HG02885 (cell line): ENCODE results near the gene NKPD1.

Experiments
- ATAC-seq: cut with Tn5 transposase; IDR thresholded peaks from one replicate; pipeline ENCODE4 v1.9.1; 2021; ENCODE audit warnings: mild to moderate bottlenecking; ENCODE audit not compliant: unreplicated experiment, poor library complexity

NKPD1 gene

DNA sequence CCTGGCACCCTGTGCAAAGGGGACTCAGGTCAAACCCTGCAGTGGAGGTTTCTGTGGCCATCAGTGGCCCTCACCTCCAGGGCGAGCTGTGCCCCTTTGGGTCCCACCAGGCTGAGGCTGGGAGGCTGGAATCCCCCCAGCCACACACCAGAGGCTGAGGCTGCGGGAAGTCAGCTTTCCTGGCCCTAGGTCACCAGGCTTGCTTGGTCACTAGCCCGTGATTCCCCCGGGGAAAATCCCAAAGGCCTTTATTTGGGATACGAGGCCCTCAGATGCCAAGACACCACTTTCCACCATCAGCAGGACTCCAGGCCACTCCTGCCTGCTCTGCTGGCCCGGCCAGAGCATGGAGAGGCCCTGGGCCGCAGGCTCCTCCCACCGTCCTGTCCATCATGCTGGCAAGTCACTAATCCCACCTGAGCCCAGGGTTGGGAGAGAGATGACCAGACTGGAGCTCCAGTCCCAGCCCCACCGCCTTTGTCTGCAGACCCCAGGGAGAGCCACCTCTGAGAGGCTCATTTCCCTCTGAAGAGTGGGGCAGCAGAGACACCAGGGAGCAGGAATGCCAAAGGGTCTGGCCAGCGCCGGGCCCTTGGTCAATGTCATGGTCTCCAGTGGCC, 4.7 kb downstream of the NKPD1 start:
- ATAC-seq = no peak

DNA sequence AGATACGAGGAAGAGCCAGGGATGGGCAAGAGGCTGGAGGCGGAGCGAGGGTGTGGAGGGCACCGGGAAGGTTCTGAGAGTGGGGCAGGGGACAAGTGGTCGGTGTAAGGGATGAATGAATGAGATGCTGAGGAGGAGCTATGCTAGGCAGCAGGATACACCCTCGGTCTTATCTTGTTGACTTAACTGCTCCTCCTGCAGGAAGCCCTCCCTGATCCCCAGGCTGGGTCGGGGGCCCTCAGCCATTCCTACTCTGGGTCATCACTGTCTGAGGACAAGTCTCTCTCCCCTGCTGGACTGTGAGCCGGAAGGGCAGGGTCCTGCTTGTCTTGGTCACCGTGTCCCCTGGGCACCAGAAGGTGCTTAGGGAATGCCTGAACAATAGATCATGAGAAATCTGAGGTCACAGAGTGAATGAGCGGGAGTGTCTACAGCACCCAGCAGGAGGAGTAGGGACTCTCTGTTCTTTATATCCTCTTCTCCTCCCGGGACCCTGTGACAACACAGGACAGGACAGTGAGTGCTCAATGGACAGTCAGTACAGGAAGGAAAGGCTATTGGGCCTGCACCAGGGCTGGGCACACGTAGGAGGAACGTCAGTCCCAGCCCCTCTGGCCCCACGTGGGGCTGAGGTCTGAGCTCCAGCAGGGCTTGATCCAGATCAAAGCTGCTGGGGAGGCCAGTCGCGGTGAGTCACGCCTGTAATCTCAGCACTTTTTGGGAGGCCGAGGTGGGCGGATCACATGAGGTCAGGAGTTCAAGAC, 6.5 kb downstream of the NKPD1 start:
- no peak for ATAC-seq

DNA sequence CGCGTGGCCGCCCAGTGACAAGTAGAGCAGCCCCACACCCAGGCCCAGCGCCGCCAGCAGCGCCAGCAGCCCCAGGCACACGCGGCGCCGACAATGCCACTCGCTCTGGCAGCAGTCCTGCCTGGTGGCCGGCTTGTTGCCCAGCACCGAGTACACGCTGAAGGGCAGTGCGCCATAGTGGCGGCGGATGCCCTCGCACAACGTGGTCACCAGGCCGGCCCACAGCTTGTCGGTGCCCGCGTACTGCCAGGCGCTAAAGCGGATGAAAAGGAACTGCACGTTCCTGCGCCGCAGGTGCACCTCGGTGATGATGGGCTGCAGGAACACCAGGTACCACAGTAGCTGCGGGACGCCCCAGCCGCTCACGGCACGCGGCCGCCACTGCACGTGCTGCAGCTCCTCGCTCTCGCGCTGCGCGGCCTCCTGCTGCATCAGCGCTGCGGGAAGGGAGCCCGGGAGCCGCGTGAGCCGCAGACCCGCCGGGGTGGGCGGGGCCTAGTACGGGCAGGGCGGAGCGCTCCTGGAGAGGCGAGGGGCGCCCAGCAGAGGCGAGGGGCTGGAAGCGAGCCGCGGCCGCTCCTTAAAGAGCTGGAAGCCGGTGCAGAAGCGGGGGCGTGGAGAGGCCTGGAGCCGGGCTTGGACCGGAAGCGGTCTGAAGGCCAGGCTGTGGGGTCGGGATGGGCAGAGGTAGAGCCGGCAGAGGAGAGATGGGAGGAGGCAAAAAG, 7.3 kb downstream of the NKPD1 start:
- ATAC-seq = no peak

DNA sequence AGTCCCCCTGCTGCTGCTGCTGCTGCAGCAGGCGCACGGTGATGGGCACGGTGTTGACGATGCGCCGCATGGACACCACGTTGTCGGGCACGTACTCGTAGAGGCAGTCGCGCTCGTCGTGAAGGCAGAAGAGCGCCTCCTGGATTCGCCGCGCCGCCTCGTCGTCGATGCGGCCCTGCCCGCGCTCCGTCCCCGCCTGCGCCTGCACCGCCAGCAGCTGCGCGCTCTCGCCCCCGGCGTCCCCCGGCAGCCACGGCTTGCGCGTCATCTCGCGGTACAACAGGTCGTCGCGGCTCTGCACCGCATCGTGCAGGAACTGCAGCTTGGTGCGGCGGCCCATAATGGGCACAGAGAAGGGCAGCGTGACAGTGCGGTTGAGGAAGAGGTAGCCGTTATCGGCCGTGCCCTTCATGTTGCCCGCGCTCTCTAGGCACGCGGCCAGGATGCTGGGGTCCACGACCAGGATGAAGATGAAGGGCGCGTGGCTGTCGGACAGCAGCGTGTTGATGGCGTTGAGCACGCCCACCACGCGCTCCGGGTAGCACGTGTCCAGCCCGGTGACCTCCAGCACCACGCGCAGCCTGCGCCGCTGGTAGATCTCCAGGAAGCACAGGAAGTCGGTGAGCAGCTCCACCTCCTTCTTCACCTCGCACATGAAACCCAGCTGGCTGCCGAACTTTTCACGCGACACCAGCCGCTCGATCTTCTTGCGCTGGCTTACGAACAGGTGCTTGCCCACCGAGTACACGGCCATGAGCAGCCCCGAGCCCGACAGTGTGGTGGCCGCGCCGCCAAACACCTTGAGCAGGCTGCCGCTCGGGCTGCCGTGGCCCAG, 8.1 kb downstream of the NKPD1 start:
- ATAC-seq = no peak

DNA sequence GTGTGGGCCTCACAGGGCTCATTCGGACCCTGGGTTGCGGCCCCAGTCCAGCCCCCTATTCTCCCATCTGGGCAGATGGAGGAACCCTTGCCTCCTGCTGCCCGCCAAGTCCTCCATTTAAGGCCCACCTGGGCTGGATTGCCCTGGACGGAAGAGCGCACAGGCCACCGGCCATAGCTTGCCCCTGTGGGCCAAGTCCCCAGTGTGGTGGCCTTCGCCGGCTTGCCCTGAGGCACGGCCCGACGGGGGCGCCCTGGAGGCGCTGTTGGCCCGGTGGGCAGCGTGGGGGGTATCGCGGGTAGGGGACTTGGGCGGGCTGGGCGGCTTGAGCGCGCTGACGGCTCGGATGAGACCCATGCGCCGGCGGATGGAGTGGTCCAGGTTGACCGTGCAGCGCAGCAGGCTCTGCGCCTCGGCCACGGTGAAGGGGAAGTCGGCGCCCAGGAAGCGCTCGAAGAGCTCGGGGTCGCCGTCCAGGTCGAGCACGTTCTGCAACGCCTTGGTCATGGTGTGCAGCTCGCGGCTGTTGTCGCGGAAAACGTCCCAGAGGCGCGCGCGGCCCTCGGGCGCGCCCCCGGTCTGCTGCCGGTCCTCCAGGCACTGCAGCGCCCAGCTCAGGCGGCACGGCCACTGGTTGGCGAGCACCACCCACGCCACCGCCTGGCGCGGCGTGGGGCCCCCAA, 8.8 kb downstream of the NKPD1 start:
- ATAC-seq = no peak

DNA sequence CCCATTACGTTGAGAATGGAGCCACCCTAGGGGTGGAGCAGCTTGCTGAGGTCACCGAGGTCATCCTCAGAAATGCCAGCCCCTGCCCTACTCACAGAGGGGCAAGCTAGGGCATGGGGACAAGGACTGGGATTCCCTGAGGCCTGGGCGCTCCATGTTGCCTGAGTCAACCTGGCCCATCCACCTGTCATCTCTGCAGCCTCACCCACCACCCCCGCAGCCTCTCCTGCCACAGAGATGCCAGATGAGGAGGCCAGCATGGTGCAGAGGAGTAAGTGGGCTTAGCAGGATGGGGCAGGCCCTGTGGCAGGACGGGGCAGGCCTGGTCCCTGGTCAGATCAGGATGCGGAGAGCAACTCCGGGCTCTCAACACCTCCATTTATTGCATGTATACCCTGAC, 9.5 kb downstream of the NKPD1 start:
- no peak for ATAC-seq

DNA sequence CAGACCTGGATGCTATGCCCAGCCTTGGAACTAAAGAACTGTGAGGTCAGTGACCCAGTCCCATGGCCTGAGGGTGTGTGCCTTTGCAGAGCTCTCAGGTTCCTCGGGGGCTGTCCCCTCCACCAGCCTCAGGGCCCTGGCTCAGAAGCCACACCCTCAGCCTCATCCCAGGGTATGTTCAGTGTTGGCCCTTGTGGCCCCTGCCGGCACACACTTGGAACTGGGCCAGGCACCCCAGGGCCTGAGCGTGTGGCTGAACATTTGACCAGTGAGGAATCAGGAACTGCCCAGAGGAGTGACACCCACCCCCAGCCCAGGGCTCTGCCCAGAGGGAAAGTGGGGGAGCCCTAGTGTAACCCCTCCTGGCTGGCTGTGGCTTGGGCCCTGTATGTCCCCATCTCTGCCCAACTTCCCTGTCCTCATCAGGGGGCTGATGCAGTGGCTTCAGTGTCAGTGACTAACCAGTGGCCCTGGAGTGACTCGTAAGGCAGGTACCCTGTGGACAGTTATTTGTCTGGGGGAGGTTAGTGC, 10.0 kb downstream of the NKPD1 start:
- no peak for ATAC-seq

DNA sequence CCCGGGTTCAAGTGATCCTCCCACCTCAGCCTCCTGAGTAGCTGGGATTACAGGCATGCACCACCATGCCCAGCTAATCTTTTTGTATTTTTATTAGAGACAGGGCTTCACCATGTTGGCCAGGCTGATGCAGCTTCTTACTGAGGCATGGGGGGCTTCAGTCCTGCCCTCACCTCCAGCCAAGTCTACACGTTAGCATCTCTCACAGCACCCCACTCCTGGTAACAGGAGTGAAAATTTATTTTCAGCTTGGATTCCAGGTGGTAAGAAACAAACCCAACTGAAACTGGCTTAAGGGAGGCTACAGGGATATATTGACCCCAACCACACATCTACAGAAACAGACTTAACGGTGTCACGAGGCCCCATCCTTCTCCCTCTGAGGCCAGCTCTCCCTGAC, 10.6 kb downstream of the NKPD1 start:
- ATAC-seq = no peak

DNA sequence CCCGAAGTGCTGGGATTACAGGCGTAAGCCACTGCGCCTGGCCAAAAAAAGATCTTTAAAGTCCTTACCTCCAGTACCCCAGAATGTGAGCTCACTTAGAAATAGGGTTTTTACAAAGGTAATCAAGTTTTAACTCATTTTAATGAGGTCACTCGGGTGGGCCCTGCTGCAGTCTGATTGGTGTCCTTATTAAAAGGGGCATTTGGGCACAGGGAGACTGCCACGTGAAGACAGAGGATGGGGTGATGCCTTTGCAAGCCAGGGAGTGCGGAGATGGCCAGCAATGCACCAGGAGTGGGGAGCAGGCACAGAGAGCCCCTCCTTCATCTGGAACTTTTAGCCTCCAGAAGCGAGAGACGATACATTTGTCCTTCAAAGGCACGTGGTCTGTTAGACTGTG, 11.7 kb downstream of the NKPD1 start:
- no peak for ATAC-seq

DNA sequence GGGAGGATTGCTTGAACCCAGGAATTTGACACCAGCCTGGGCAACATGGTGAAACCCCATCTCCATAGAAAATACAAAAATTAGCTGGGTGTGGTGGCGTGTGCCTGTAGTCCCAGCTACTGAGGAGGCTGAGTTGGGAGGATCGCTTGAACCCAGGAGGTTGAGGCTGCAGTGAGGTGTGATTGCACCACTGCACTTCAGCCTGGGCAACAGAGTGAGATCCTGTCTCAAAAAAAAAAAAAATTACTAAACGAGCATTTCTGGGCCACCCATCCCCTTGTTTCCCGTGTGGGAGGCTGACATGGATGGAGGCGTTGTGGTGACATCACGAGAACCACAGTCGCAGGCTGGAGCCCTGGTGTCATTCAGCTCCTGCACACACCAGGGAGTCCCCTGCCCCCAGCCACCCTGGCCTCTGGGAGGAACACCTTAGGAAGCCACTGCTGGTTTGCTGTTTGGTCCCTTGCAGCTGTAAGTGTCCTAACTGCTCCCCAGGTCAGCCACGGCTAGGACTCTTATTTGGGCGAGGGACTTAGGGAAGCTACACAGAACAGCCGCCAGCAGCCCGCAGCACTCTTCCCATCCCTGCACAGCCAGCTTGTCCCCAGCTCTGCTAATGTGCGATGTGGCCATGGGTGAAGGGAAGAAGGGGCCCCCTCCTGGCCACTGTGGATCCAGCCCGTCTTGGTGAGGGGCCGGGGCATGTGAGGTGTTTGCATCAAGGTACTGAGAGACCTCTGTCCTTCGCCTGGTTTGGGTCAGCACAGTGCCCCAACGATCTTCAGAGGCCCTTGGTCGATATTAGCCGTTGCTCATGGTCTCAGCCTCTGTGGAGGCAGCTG, 12.7 kb downstream of the NKPD1 start:
- ATAC-seq = no peak

DNA sequence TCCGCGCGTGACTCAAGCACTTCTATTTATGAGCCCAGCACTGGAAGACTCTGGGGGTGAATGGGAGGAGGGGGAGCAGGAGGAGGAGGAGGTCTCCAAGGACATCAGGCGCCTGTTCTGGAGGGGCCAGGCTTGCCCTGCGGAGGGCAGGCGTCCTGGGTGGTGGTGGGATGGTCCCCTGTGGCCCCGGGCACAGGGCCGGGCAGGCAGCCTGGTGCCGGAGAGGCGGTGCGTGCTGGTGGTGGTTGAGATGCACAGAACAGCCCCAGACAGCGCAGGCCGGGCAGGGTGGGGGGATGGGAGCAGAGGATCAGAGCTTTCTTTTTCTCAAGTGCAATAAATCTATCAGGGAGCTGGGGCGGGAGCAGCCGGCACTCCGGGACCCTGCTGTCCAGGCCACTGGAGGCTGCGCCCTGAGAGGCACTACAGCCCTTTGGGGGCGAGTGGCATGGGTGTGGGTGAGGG, 14.0 kb downstream of the NKPD1 start:
- ATAC-seq = no peak

DNA sequence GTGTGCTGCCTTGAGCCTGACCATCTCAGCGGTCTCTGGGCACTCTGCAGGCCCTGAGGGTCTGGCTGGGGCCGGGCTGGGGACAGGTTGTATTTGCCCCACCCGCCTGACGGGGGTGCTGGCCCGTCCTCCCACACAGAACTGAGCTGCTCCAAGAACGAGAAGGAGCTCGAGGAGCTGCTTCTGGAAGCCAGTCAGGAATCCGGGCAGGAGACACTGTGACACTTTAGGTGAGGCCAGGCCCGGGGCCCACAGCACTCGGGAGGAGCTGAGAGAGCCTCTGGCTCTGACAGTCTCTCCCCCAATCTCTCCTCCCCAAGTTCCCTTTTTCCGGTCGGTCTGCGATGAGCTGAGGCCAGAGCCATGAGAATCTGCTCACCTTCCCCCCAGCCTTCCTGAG, 14.5 kb downstream of the NKPD1 start:
- no peak for ATAC-seq

DNA sequence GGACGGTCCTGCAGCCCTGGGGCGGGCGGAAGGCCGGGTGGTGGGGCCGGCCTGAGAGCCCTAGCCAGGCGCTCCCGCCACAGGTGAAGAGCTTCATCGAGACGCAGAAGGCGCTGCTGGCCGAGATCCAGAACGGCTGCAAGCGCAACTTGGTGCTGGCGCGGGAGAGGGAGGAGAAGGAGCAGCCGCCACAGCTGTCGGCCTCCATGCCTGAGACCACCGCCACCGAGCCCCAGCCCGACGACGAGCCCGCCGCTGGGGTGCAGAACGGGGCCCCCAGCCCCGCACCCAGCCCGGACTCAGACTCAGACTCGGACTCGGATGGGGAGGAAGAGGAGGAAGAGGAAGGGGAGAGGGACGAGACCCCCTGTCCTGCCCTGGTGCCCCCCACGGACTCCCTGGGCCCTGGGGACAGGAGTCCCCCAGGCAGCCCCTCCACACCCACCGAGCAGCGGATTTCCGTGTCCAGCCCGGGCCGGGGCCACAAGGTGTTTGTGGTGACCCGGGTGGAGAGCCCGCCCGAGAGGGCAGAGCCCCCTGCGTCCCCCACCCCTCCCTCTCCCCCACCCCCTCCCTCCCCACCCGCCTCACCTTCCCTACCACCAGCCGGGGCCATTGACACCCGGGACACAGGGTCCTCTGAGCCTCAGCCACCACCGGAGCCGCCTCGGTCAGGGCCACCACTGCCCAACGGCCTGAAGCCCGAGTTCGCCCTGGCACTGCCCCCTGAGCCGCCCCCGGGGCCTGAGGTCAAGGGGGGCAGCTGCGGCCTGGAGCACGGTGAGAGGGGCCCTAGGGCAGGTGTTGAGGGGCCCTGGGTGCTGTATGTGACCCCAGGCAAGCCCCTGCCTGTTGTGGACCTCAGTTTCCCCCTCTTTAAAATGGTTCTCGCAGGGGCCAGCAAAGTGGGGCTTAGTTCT, 15.3 kb downstream of the NKPD1 start:
- ATAC-seq = no peak

DNA sequence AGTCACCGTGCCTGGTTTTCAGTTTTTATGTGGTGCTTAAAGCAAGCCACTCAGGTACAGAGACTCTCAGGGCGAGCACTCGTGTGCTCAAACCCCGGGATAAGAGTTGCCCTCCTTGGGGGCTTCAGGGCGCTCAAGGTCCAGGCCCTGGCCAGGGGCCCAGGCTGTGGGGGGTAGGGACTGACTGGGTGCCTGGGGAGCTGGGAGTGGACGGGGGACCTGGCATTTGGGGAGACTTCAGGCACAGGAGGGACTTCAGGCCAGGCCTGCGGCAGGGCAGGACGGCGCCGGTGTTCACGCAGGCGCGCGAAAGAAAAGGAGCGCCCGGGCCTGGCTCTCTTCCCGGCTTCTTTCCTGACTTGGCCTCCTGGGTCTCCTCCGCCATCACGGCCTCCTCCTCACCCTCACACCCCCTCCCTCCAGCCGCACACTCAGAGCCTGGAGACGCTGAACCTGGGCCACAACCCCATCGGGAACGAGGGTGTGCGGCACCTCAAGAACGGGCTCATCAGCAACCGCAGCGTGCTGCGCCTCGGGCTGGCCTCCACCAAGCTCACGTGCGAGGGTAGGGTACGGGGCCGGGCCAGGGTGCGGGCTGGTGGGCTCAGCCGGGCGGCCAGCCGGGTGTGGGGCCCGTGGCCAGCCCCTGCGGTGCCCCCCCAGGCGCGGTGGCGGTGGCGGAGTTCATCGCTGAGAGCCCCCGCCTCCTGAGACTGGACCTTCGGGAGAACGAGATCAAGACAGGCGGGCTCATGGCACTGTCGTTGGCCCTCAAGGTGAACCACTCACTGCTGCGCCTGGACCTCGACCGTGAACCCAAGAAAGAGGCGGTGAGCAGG, 16.1 kb downstream of the NKPD1 start:
- no peak for ATAC-seq

DNA sequence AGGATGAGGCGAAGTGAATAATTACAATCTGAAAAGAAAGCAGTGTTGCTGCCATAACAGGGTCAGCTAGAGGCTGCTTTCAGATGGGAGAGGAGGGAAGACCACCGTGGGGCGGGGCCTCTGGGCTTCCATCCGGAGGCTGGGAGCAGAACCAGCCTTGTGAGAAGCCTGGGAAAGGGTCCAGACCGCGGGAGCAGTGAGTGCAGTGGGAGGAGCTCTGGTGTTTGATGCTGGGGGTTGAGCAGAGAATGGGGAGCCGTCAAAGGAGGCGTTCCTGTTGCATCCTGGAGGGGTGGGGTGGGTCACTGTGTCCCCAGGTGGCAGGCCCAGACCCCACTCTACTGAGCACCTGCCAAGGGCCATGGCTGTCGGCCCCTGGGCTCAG, 18.1 kb downstream of the NKPD1 start:
- ATAC-seq = no peak

DNA sequence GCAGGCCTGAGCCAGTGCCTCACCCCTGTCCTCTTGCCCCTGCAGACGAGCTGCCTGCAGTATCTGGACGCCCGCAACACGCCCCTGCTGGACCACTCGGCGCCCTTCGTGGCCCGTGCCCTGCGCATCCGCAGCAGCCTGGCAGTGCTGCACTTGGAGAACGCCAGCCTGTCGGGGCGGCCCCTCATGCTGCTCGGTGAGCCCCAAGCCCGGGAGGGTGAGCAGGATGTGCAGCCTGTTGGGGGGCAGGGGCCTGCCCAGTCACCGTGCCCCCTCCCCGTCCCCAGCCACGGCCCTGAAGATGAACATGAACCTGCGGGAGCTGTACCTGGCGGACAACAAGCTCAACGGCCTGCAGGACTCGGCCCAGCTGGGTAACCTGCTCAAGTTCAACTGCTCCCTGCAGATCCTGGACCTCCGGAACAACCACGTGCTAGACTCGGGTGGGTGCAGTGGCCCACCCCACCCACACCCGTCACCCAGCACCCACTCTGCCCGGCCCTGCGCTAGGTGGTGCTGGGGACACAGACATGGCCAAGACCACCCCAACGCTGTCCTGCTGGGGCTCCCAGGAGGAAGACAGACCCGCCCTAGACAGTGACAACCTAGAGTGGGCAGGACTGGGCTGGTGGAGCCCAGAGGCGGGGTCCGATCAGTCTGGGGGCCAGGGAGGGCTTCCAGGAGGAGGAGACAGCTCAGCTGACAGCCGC, 18.6 kb downstream of the NKPD1 start:
- no peak for ATAC-seq
